B cell (primary cell): ENCODE results near the gene PLCB1. TPM values are rescaled to one million over a fixed set of nuclear protein-coding genes. Genes with fewer than 3 reads are reported as not detected.

Experiments
- ATAC-seq: fragments of 200-7000 bp; cut with Tn5 transposase; one replicate; pipeline ENCODE4 v1.10.0; 2021; ENCODE audit warnings: low read depth, mild to moderate bottlenecking, moderate number of reproducible peaks, moderate library complexity
- CTCF ChIA-PET: fragments of 350-600 bp; sonication (Branson Sonifier 250); formaldehyde crosslinking; loops from one replicate; lab custom pipeline; 2021; ENCODE audit warnings: antibody characterized with exemption, inconsistent platforms; lab: Charles Lee
- POLR2A ChIA-PET: fragments of 350-600 bp; sonication (Branson Sonifier 250); formaldehyde crosslinking; loops from one replicate; lab custom pipeline; 2021; ENCODE audit warnings: antibody characterized with exemption; lab: Charles Lee
- DNase-seq: peaks from one replicate; pipeline ENCODE4 v3.0.0; 2013
- H2AFZ ChIP-seq: 2 replicates; pipeline ENCODE4 v1.6.1; 2012; ENCODE audit warnings: mild to moderate bottlenecking, low read depth, low read length; ENCODE audit not compliant: insufficient read depth, poor library complexity, severe bottlenecking
- H3K27ac ChIP-seq, 2 donors: 1 replicate in 1 of 2; 2 replicates in 1 of 2; pipeline ENCODE4 v1.5.1; 2012 to 2013; ENCODE audit warnings: low read length in 2 of 2, mild to moderate bottlenecking in 2 of 2, moderate library complexity in 1 of 2
- H3K27me3 ChIP-seq, 4 experiments: fragments of 200-600 bp in 1 of 4; sonication (generic) in 1 of 4; replicated peaks in 1 of 4; 1 replicate in 2 of 4; 2 replicates in 2 of 4; pipeline versions ENCODE4 v1.6.1 to v1.7.0; 2013 to 2016; ENCODE audit warnings: low read length in 3 of 4, mild to moderate bottlenecking in 2 of 4, mixed read lengths in 1 of 4, moderate library complexity in 1 of 4; ENCODE audit not compliant: insufficient read depth in 4 of 4, control insufficient read depth in 3 of 4; ENCODE audit errors: control extremely low read depth in 1 of 4
- H3K36me3 ChIP-seq, 2 experiments: replicated peaks in 1 of 2; 1 replicate in 1 of 2; 2 replicates in 1 of 2; pipeline versions ENCODE4 v1.6.1 to v1.7.1; 2013; ENCODE audit warnings: low read length in 1 of 2; ENCODE audit not compliant: insufficient read depth in 2 of 2, control insufficient read depth in 1 of 2; ENCODE audit errors: control extremely low read depth in 1 of 2, extremely low read depth in 1 of 2
- H3K4me1 ChIP-seq, 2 donors: fragments of 200-600 bp in 1 of 2; sonication (generic) in 1 of 2; 1 replicate in 1 of 2; 2 replicates in 1 of 2; pipeline versions ENCODE4 v1.5.1 to v1.6.1; 2013 to 2017; ENCODE audit warnings: low read length in 2 of 2; ENCODE audit not compliant: control insufficient read depth in 2 of 2, insufficient read depth in 2 of 2
- H3K4me2 ChIP-seq: replicated peaks from 2 replicates; pipeline ENCODE3; 2012; ENCODE audit warnings: mild to moderate bottlenecking, low read depth, low read length; ENCODE audit not compliant: poor library complexity, severe bottlenecking
- H3K4me3 ChIP-seq, 5 experiments: fragments of 200-600 bp in 1 of 5; sonication (generic) in 1 of 5; 1 replicate in 3 of 5; 2 replicates in 2 of 5; pipeline versions ENCODE4 v1.5.1 to v1.7.0; 2011 to 2016; ENCODE audit warnings: low read length in 4 of 5, mild to moderate bottlenecking in 4 of 5, low read depth in 2 of 5, control low read depth in 1 of 5, moderate library complexity in 1 of 5; ENCODE audit not compliant: insufficient read depth in 1 of 5; ENCODE audit errors: control extremely low read depth in 1 of 5, extremely low read depth in 1 of 5
- H3K79me2 ChIP-seq: fragments of 200-600 bp; sonication (generic); one replicate; pipeline ENCODE4 v1.6.0; 2016; ENCODE audit warnings: low read length; ENCODE audit not compliant: control insufficient read depth, insufficient read depth
- H3K9ac ChIP-seq: fragments of 200-600 bp; sonication (generic); 2 replicates; pipeline ENCODE4 v1.6.1; 2017; ENCODE audit warnings: mild to moderate bottlenecking, low read length, moderate library complexity
- H3K9me3 ChIP-seq, 3 donors: one replicate each; pipeline versions ENCODE4 v1.6.1 to v1.7.1; 2013; ENCODE audit warnings: low read length in 2 of 3; ENCODE audit not compliant: control insufficient read depth in 2 of 3, insufficient read depth in 1 of 3; ENCODE audit errors: control extremely low read depth in 1 of 3
- H4K20me1 ChIP-seq: 2 replicates; pipeline ENCODE4 v1.6.0; 2012; ENCODE audit warnings: mild to moderate bottlenecking, low read length; ENCODE audit not compliant: insufficient read depth, control insufficient read depth, poor library complexity, severe bottlenecking
- H3K27ac Mint-ChIP-seq: one replicate; pipeline ENCODE4 v1.8.0; 2021; ENCODE audit warnings: mixed read lengths
- H3K27me3 Mint-ChIP-seq: one replicate; pipeline ENCODE4 v1.8.0; 2021; ENCODE audit warnings: mixed read lengths
- H3K4me1 Mint-ChIP-seq: one replicate; pipeline ENCODE4 v1.8.0; 2021; ENCODE audit warnings: mixed read lengths
- H3K4me3 Mint-ChIP-seq: one replicate; pipeline ENCODE4 v1.8.0; 2021; ENCODE audit warnings: mixed read lengths
- H3K9me3 Mint-ChIP-seq: one replicate; pipeline ENCODE4 v1.8.0; 2022; ENCODE audit warnings: mixed read lengths; ENCODE audit not compliant: insufficient read depth
- EZH2 ChIP-seq: IDR thresholded peaks from 2 replicates; pipeline ENCODE4 v1.6.1; 2012; ENCODE audit warnings: borderline replicate concordance, low read depth, mild to moderate bottlenecking, moderate library complexity, low read length; ENCODE audit not compliant: insufficient read depth, poor library complexity, severe bottlenecking
- WGBS: methylation state at CpG from one replicate; pipeline ENCODE4 v1.1.5; 2013; ENCODE audit warnings: missing lambda C conversion rate; ENCODE audit not compliant: insufficient coverage; 5-methylcytosine and 5-hydroxymethylcytosine counted together
- intact Hi-C: fragments of 100-400 bp; cut with micrococcal nuclease; formaldehyde crosslinking; loops from one replicate; pipeline ENCODE4 v1.10.0; 2022
- polyA plus RNA-seq: library from polyadenylated mRNA; depleted of rRNA; stranded (reverse); fragments of >200 nt; gene quantifications from 2 replicates; pipeline ENCODE4 v1.2.3, GENCODE V29; 2012
- total RNA-seq, 2 donors: library from RNA; stranded (reverse); fragments of 120-200 nt in 1 of 2; gene quantifications; 1 replicate in 1 of 2; 2 replicates in 1 of 2; pipeline versions ENCODE4 v1.2.3 to v1.2.4, GENCODE V29; 2013 to 2022
- TF ChIP-seq, protein P1 (sequence below): fragments of 200-600 bp; IDR thresholded peaks from one replicate; pipeline ENCODE4 v1.8.0; 2022; ENCODE audit warnings: antibody characterized with exemption, mild to moderate bottlenecking

The PLCB1 gene
- total and polyA plus RNA-seq, 2 donors (not counting 1 experiment from before 2014, with no cell fraction given): 0.18 to 0.47 TPM

GRCh38 chr20:8331740-8332412 lies 199.8 kb downstream of the PLCB1 start:
- Histone ChIP-seq H2AFZ (no peak overlapping the region), H3K4me1 (no peaks in the 10 kb centered on the region), H3K4me3 (no peak overlapping the region), H3K27me3 (no peaks in the 10 kb centered on the region), H3K36me3 (no peaks in the 10 kb centered on the region), H4K20me1 (no peaks in the 10 kb centered on the region), H3K9me3 (no peaks in the 10 kb centered on the region), H3K9ac (no peak overlapping the region), H3K4me2 (no peak overlapping the region), H3K79me2 (no peaks in the 10 kb centered on the region), H3K27ac (no peak overlapping the region)
- ATAC-seq: no peak
- intact Hi-C loops: no loop called here
- H3K4me1 Mint-ChIP-seq: no peaks in the 10 kb centered on the region
- DNase-seq: no peak
- POLR2A ChIA-PET: no interaction called here
- H3K9me3 Mint-ChIP-seq: no peaks in the 10 kb centered on the region
- 100% methylated on average over 3 of the region's 6 CpGs for WGBS
- no peaks in the 10 kb centered on the region for H3K27me3 Mint-ChIP-seq
- no peak overlapping the region for H3K4me3 Mint-ChIP-seq
- TF ChIP-seq EZH2: no peak
- CTCF ChIA-PET: no interaction called here
- no peak overlapping the region for H3K27ac Mint-ChIP-seq

DNA sequence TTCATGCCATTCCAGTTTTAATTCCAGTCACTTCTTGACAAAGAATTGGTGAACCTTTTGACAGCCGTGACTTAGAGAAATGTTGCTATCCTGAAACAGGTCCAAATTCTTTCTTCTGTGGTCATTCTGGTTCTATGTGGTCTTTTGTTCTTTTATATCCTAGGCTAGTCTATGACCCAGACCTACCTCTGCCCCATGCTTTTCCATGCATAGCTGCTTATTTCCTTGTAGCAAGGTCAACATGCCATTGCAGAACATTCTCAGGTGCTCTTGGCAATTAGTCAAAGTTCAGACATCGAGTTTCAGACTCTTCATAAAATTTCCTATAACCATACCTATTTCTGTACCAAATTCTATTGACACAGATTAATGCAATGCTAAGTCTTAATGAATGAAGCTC lies 202.6 kb downstream of the PLCB1 start:
- ChIA-PET POLR2A (no interaction called here), CTCF (no interaction called here)
- intact Hi-C loops: no loop called here
- Histone ChIP-seq H3K79me2 (no peaks in the 10 kb centered on the region), H3K4me2 (no peak overlapping the region), H3K36me3 (no peaks in the 10 kb centered on the region), H3K27me3 (no peaks in the 10 kb centered on the region), H4K20me1 (no peaks in the 10 kb centered on the region), H3K27ac (no peak overlapping the region), H3K4me1 (no peaks in the 10 kb centered on the region), H2AFZ (no peak overlapping the region), H3K9ac (no peak overlapping the region), H3K4me3 (no peak overlapping the region), H3K9me3 (no peaks in the 10 kb centered on the region)
- Mint-ChIP-seq H3K9me3 (no peaks in the 10 kb centered on the region), H3K27me3 (no peaks in the 10 kb centered on the region), H3K27ac (no peak overlapping the region), H3K4me1 (no peaks in the 10 kb centered on the region), H3K4me3 (no peak overlapping the region)
- DNase-seq (no peak), ATAC-seq (no peak)
- no CpG with 5 or more reads among the region's 2 CpGs for WGBS
- TF ChIP-seq, protein P1, sequence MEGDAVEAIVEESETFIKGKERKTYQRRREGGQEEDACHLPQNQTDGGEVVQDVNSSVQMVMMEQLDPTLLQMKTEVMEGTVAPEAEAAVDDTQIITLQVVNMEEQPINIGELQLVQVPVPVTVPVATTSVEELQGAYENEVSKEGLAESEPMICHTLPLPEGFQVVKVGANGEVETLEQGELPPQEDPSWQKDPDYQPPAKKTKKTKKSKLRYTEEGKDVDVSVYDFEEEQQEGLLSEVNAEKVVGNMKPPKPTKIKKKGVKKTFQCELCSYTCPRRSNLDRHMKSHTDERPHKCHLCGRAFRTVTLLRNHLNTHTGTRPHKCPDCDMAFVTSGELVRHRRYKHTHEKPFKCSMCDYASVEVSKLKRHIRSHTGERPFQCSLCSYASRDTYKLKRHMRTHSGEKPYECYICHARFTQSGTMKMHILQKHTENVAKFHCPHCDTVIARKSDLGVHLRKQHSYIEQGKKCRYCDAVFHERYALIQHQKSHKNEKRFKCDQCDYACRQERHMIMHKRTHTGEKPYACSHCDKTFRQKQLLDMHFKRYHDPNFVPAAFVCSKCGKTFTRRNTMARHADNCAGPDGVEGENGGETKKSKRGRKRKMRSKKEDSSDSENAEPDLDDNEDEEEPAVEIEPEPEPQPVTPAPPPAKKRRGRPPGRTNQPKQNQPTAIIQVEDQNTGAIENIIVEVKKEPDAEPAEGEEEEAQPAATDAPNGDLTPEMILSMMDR: no peak
- no peak for TF ChIP-seq EZH2
